K562 (cell line): ENCODE results near the gene SIRT7. TPM values are rescaled to one million over a fixed set of nuclear protein-coding genes. Genes with fewer than 3 reads are reported as not detected.

Experiments
- CREB3L1 ChIP-seq: fragments of 450-650 bp; IDR thresholded peaks from 2 replicates; pipeline ENCODE4 v1.6.1; 2014; ENCODE audit warnings: low read depth, mild to moderate bottlenecking, moderate library complexity, borderline replicate concordance
- ETS1 ChIP-seq: conservative IDR thresholded peaks from 2 replicates; pipeline ENCODE4 v1.6.1; 2011; ENCODE audit warnings: low read depth, mild to moderate bottlenecking, low read length; ENCODE audit not compliant: control insufficient read depth
- FOXJ3 ChIP-seq: sonication (generic); formaldehyde crosslinking; IDR thresholded peaks from 2 replicates; pipeline ENCODE4 v1.4.0; 2020; ENCODE audit warnings: mild to moderate bottlenecking, missing genetic modification reagents
- FOXK1 ChIP-seq: sonication (generic); formaldehyde crosslinking; IDR thresholded peaks from 2 replicates; pipeline ENCODE4 v1.8.0; 2022; ENCODE audit warnings: missing genetic modification reagents, mild to moderate bottlenecking, borderline replicate concordance
- IRF2 ChIP-seq: sonication (generic); formaldehyde crosslinking; IDR thresholded peaks from 2 replicates; pipeline ENCODE4 v1.8.1; 2022; ENCODE audit warnings: mild to moderate bottlenecking, missing genetic modification reagents
- NR3C1 ChIP-seq: sonication (generic); formaldehyde crosslinking; IDR thresholded peaks from 2 replicates; pipeline ENCODE4 v1.8.1; 2022; ENCODE audit warnings: missing genetic modification reagents
- PML ChIP-seq: IDR thresholded peaks from 2 replicates; pipeline ENCODE4 v1.6.1; 2012; ENCODE audit warnings: low read length, inconsistent platforms
- POLR2AphosphoS2 ChIP-seq: IDR thresholded peaks from 2 replicates; pipeline ENCODE4 v1.6.1; 2012; ENCODE audit warnings: low read length, improper control_type of control experiment
- RAD51 ChIP-seq: fragments of 450-650 bp; IDR thresholded peaks from 2 replicates; pipeline ENCODE4 v1.7.1; 2016; ENCODE audit warnings: low read depth, mild to moderate bottlenecking, borderline replicate concordance
- SIN3A ChIP-seq, 2 experiments: fragments of 150-350 bp in 1 of 2; IDR thresholded peaks; 2 replicates each; pipeline ENCODE4 v1.6.1; 2011 to 2016; ENCODE audit warnings: borderline replicate concordance in 2 of 2, low read depth in 2 of 2, low read length in 2 of 2, mild to moderate bottlenecking in 2 of 2, moderate library complexity in 2 of 2; ENCODE audit not compliant: control insufficient read depth in 1 of 2
- SMARCA5 ChIP-seq: fragments of 450-650 bp; IDR thresholded peaks from 2 replicates; pipeline ENCODE4 v1.6.1; 2016
- TAF15 ChIP-seq: fragments of 200-400 bp; formaldehyde crosslinking; IDR thresholded peaks from 2 replicates; pipeline ENCODE4 v1.6.1; 2017; ENCODE audit warnings: mild to moderate bottlenecking, low read depth, low read length, moderate library complexity
- VEZF1 ChIP-seq: fragments of 200-800 bp; sonication (Bioruptor generic); IDR thresholded peaks from 2 replicates; pipeline ENCODE4 v1.6.1; 2017; ENCODE audit warnings: missing genetic modification characterization, missing compliant biosample characterization
- YY1 ChIP-seq, 3 experiments: IDR thresholded peaks; 2 replicates each; pipeline ENCODE4 v1.6.1; 2011; ENCODE audit warnings: low read length in 2 of 3, mild to moderate bottlenecking in 2 of 3, moderate library complexity in 2 of 3, borderline replicate concordance in 1 of 3, control low read depth in 1 of 3, low read depth in 1 of 3; ENCODE audit not compliant: insufficient read depth in 3 of 3, insufficient replicate concordance in 2 of 3, control insufficient read depth in 1 of 3, insufficient read length in 1 of 3; ENCODE audit errors: extremely low read depth in 1 of 3
- ZNF24 ChIP-seq: fragments of 450-650 bp; IDR thresholded peaks from 2 replicates; pipeline ENCODE4 v1.6.1; 2016
- ZNF507 ChIP-seq: conservative IDR thresholded peaks from 2 replicates; pipeline ENCODE4 v1.6.1; 2017; ENCODE audit warnings: missing genetic modification characterization, missing compliant biosample characterization
- ZNF589 ChIP-seq: fragments of 200-800 bp; sonication (Bioruptor generic); IDR thresholded peaks from 2 replicates; pipeline ENCODE4 v1.6.1; 2016; ENCODE audit warnings: low read depth, missing genetic modification characterization, missing compliant biosample characterization
- polyA plus RNA-seq, 8 experiments: library from polyadenylated mRNA; depleted of rRNA in 4 of 8; stranded (reverse) in 5 of 8; unstranded in 3 of 8; fragments of >200 nt; fragmentation: Nextera tagmentation in 2 of 8; fragmentation: Illumina TruSeq in 1 of 8; extraction: Ambion mirVana in 2 of 8; extraction: Trizol in 1 of 8; gene quantifications; 2 replicates each; pipeline versions ENCODE4 v1.2.1 to v1.2.3, GENCODE V29; 2011 to 2014; ENCODE audit warnings: inconsistent platforms in 1 of 8, missing spikeins in 1 of 8
- total RNA-seq, 7 experiments: library from RNA; depleted of rRNA in 6 of 7; stranded (reverse); fragments of >200 nt in 6 of 7; fragmentation: Illumina TruSeq in 2 of 7; extraction: Trizol in 2 of 7; gene quantifications; 2 replicates each; pipeline versions ENCODE4 v1.2.1 to v1.2.3, GENCODE V29; 2011 to 2021; ENCODE audit warnings: low replicate concordance in 1 of 7

SIRT7 gene
- total and polyA plus RNA-seq, 9 of the 15 experiments (the other 6 are each of a cell fraction or from before 2014, with no cell fraction given), result 1.6 to 54.8 (median 20.3) TPM

GRCh38 chr17:81910840-81911276, 7.1 kb downstream of the SIRT7 start (continued):
- 0 out of 2 replicates have a peak, but pooled peaks have one; percentile 45 for TF ChIP-seq ETS1
- no peak for TF ChIP-seq CREB3L1
- TF ChIP-seq FOXK1, result no peak
- TF ChIP-seq RAD51, result no peak
- no peak for TF ChIP-seq IRF2 (CRISPR knock-in tag)
- TF ChIP-seq SMARCA5, result no peak
- TF ChIP-seq POLR2AphosphoS2, result no peak
- TF ChIP-seq FOXJ3 (CRISPR knock-in tag), result no peak
- TF ChIP-seq ZNF24, result no peak
- TF ChIP-seq YY1 (IDR thresholded peaks at IDR 0.05; ENCODE audit: borderline replicate concordance in 1 of 3, control insufficient read depth in 1 of 3, extremely low read depth in 1 of 3, insufficient read depth in 3 of 3, insufficient read length in 1 of 3, insufficient replicate concordance in 2 of 3, low read depth in 1 of 3, low read length in 2 of 3), result no peak
- TF ChIP-seq TAF15, result no peak
- TF ChIP-seq VEZF1, result no peak
- no peak for TF ChIP-seq ZNF507 (tag)
- TF ChIP-seq SIN3A (IDR thresholded peaks at IDR 0.05; ENCODE audit: borderline replicate concordance in 2 of 2, control insufficient read depth in 1 of 2, low read depth in 2 of 2, low read length in 2 of 2), result no peak
- TF ChIP-seq NR3C1, result no peak
- no peak for TF ChIP-seq PML
- no peak for TF ChIP-seq ZNF589 (CRISPR knock-in tag)
